Peyer's patch (tissue), 4 donors: ENCODE measurements around the gene GABRR3.

Experiments
- CTCF ChIP-seq, 6 experiments: fragments of 450-650 bp in 4 of 6; fragments of 200-600 bp in 2 of 6; sonication (generic) in 1 of 6; IDR thresholded peaks; one replicate each; pipeline ENCODE4 v1.5.1; 2017 to 2019; ENCODE audit warnings: antibody characterized with exemption in 6 of 6, mild to moderate bottlenecking in 3 of 6, moderate library complexity in 1 of 6
- POLR2A ChIP-seq, 2 donors: fragments of 450-650 bp; IDR thresholded peaks; one replicate each; pipeline ENCODE4 v1.5.1; 2017; ENCODE audit warnings: antibody characterized with exemption in 2 of 2, mild to moderate bottlenecking in 2 of 2, moderate library complexity in 2 of 2

GRCh38 chr3:98032904-98033303 lies 2.2 kb downstream of the GABRR3 start:
- no peak for TF ChIP-seq CTCF (IDR thresholded peaks at IDR 0.05)
- TF ChIP-seq POLR2A (IDR thresholded peaks at IDR 0.05), result no peak
